Stromal cell of bone marrow (primary cell): Measurements from ENCODE around the gene HTT.

ENCODE experiments used
- DNase-seq: peaks from one replicate; pipeline ENCODE4 v3.0.0-alpha.2; 2012; ENCODE audit warnings: low read depth

The HTT gene

GRCh38 chr4:3219761-3220475 lies 145.4 kb downstream of the HTT start:
- no peak for DNase-seq

DNA sequence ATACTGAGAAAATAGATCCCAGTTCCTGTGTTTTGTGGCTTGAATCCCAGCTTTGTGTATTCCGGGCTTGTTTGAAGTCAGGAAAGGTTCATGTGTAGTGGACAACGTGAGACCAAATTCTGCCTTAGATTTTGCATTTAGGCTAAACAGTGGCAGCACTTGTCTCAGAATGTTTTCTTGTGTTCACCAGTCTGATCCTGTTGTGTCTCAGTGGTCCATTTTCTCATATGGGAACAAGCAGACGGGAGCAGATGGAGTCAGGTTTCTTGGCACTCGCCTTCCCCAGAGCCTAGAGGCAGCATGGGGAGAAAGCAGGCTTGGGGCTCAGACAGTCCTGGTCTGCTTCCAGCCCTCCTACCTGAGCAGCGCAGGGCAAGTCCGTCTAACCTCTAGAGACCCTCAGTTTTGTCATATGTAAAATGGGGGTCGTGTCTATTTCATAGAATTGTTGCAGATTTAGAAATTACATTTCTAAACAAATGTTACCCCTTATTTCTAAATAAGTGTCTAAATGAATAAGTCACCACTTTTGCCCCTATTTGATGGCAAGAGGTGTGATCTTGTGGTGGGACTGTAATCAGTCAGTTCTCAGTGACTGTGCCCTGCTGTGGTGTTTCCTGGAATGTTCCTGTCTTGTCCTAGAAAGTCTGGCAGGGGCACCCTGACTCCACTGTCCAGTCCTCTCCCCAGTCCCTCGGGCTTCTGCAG lies 146.1 kb downstream of the HTT start:
- DNase-seq = no peak

GRCh38 chr4:3221184-3221494 lies 146.7 kb downstream of the HTT start:
- no peak for DNase-seq

DNA sequence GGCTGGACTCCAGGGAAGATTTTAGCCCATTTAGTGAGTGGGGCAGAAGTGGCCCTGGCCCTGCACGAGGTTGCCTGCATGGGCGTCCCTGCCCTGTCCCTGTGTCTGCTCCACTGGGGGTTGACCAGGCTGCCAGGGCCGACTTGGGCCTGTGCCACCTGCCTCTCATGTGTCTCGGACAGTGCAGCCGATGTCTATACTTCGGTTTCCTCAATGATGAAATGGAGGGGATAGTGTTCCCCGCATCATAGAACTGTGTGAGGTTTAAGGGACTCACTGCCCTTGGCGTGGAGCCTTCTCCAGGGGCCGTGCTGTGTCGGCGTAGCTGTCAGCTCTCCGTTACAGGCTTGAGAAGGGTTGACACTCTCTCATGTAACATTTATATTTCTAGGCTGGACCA lies 147.5 kb downstream of the HTT start:
- DNase-seq = no peak

GRCh38 chr4:3223346-3223745 lies 148.9 kb downstream of the HTT start:
- no peak for DNase-seq

GRCh38 chr4:3223956-3224748 lies 149.7 kb downstream of the HTT start:
- DNase-seq = no peak

GRCh38 chr4:3225071-3225850 lies 150.8 kb downstream of the HTT start:
- no peak for DNase-seq

- DNase-seq = no peak
Observed at GRCh38 chr4:3225936-3226335, 151.5 kb downstream of the HTT start.

DNA sequence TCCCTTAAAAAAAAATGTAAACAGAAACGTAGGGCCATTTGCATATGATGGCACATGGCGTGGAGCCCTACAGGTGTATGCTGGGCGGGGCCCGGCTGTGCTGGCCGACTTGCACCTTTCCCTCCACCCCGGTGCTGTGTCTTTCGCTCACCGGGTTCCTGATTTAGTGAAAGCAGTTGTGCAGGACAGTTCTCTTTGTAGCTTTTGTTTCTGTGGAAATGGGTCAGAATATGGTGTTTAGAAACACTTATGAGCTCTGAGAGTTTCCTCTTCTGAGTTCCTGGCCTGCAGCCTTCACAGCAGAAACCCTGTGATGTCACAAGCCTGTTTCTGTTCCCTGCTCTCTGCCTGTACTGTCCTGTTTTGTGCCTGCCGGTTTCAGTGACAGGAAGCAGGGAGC lies 152.0 kb downstream of the HTT start:
- DNase-seq = no peak

DNA sequence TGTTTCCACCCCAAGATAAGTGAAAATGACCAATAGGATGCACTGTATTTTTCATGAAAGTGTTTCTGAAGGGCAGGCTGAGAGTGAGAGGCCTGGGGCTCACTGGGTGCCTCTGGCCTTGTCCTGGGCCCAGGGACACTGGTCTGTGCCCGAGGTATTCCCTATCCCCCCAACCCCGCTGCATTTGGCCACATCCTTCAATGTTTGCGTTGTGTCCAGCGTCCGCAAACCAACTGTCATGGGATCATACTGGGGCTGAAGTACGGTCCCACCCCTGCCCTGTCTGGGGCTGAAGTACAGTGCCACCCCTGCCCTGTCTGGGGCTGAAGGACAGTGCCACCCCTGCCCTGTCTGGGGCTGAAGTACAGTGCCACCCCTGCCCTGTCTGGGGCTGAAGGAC lies 152.5 kb downstream of the HTT start:
- no peak for DNase-seq

DNA sequence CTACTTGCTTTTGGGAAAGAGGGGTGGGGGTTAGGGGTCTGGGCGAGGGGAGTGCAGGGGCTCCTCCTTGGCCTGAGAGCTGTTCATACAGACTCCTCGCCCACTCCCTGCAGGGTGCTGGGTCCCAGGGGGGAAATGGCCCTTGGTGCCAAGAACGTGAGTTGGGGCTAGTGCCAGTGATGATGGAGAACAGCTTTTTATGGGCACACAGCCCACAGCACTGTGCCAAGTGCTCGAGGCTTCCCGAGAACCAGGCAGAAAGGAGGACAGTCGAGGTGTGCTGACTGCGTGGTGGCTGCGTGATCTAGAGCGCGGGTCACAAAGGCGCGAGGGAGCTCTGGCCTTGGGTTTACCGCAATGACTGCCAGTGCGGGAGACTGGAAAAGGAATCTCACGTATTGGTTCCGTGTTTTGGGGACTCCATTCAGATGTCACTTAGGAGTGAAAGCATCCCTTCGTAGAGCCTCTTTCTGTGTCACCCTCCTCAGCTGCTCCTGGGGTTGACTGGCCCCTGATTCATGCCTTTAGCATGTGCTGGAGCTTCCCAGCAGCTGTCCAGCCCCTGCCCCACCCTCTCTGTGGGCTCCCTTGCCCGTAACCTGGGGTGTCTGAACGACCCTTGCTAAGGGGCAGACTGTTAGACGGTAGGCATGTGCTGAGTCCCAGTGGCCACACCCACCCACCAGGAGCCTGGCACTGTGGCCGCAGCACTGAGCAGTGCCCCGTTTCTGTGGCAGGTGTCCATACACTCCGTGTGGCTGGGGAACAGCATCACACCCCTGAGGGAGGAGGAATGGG lies 153.6 kb downstream of the HTT start:
- no peak for DNase-seq

GRCh38 chr4:3228881-3229280 lies 154.4 kb downstream of the HTT start:
- no peak for DNase-seq

DNA sequence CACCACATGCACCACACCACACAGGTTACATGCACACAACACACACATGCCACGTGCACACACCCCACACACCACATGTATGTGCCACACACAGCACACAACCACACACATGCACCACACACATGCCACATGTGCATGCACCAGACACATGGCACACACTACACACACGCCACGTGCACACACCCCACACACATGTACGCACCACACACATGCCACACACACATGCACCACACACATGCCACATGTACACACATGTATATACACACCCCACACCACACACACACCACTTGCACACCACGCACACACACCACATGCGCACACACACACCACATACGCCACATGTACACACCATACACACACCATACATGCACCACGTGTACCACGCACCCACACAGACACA lies 154.8 kb downstream of the HTT start:
- no peak for DNase-seq

DNA sequence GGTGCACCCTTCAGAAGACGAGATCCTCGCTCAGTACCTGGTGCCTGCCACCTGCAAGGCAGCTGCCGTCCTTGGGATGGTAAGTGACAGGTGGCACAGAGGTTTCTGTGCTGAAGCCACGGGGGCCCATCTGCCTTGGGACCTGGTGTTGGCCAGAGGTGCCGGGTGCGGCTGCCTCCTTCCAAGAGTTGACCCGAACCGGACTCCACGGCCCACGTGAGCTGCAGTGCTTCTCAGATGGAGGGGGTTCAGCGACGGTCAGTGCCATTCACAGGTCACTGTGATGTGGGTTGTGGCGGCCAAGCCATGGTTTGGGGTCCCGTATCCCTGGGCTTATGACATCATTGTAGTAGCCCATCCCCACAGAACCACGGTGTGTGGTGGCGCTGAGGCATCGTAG lies 155.5 kb downstream of the HTT start:
- DNase-seq = no peak

GRCh38 chr4:3231471-3231870 lies 157.0 kb downstream of the HTT start:
- DNase-seq = no peak

DNA sequence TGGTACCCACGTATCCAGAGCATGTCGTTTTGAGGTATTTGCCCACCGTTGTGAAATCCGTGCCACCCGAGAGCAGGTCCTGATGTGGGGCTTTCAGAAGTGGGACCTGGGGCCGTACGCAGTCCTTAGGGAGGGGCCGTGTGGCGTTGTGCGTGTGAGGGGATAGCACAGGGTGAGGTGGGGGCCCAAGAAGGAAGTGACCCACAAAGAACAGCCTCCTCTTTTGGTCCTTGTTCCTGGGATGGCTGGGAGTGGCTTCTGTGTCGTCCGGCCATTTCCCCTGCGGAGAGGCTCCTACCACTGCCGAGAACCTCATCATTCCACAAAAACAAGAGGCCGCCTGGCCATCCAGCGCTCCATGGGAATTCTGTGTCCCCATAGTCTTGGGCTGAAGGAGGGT lies 157.5 kb downstream of the HTT start:
- DNase-seq = no peak

DNA sequence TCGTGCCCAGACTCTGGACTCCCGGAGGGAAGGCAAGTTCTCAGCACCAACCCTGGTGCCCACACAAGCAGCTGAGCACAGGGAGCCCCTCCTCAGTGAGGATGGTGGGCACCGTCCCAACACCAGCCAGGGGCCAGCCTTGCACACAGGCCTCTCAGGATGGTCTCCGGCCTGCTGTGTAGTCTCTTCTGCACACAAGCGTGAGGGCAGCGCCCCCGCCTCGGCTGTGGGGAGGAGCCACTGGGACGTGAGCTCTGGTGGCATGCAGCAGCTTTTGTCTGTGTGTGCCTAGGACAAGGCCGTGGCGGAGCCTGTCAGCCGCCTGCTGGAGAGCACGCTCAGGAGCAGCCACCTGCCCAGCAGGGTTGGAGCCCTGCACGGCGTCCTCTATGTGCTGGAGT lies 158.4 kb downstream of the HTT start:
- no peak for DNase-seq

- no peak for DNase-seq
Observed at GRCh38 chr4:3233391-3234071, 159.1 kb downstream of the HTT start.

- no peak for DNase-seq
Observed at GRCh38 chr4:3234171-3235029, 159.9 kb downstream of the HTT start.

GRCh38 chr4:3235030-3235345 lies 160.5 kb downstream of the HTT start:
- no peak for DNase-seq
